Stimulated activated CD4-positive, alpha-beta T cell treated with anti-CD3 and anti-CD28 coated beads, Interleukin-1b, Interleukin-23, amount 100 ng/mL, for 48 hours (primary cell): Measurements from ENCODE around the gene CCDC34.

ENCODE experiments used
- DNase-seq: peaks from one replicate; pipeline ENCODE4 v3.0.0-alpha.2; 2020

Gene CCDC34

DNA sequence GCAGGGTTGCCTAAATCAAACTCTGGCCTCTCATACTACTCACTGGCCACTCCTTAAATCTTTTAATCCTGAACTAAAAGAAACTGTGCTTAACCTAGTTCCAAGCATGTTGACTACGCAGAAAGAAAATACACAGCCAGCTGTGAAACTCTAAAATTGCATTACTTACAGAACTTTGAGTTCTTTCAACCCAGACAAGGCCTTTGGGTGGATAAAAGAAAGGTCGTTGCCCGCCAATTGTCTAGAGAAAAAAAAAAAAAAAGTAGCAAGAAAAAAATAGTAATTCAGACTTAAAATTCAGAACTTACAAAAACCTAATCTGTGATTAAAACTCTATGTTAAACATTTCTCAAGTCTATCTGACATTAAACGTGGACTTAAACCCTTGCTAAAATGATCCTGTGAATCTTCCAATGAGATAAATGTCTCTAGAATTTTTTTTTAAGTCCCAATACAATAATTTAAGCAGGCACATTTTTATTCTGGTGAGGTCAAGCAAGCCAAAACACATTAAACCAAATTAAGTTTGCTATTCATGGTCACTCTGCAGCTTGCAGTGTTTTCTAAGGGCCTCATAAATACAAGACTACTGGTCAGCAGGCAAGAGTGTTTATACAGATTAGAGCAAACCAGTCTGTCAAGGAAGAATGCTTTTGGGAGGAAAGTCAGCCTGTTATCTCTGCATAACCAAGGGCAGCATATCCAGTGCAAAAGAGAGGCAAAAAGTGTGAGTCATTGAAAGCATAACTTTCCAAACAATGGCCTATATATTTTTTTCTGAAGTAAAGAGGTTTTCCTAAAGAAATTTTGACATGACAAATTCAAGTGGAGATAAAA, 29.5 kb upstream of the CCDC34 start:
- no peak for DNase-seq

DNA sequence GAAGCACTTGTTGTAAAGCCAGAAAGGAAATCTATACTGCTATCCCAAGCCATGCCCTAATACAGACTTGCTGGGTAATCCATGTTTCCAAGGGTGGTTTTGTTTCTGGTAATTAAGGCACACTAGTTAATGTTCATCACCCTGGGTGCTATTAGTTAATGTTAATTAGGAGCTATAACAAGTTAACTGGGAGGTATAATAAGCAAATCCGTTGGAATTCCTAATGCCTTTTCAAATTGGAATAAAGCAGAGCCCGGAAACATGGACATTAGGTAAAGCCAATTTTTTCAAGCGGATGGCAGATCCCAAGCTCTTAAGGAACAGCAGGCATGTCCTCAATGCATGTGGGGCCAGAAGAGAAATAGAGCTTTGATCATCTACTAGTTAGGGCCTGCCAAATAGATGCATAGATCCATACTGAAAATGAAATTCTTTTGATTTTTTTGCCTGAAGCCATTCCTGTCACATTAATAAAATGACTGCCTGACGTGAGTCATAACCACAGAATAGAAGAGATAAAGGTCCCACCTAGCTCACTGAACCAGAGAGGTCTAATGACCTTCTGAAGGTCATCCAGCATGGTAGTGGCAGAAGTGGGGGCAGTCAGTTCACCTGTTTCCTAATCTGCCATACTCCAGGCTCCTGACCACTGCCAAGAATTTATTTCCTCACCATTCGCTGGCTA, 28.5 kb upstream of the CCDC34 start:
- no peak for DNase-seq

DNA sequence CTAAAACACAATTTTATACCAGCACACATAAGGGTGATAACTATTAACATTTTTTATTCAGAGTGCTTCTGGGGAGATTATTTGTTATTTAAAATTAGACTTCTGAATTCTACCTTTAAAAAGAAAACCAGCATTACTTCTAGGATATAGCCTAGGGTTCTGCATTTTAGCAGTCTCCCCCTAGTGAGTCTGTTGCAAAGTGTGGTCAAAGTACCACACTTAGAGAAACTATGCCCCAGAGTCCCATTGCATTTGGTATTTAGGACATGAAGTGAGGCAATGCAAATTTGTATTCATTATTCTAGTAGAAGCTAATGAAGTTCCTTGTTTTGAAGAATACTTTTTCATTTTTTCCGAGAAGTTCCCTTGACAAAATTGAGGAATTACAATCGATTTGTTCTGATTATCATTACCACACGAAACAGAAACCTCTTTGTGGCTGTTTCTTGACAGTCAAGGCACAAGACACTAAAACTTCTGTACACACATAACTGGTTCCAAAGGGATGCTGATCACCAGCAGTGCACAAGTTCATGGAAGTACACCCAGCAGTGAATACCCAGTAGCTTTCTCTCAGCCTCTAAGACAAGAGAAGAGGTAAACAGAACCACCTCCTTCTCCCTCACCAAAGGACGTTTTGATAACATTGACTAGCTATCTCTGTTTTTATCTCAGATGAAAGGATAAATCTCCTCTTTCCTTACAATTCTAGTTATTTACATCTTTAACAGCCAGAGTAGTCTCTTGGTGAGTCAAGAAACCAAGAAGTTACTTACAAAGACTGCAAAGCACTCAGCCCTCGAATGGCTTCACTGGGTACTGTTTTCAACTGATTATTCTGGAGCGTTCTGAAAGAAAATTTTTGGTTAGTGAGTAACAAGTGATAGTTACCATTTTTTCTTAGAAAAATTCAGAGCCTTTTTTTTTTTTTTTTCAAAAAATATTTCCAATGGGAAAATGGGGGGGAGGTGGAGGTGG, 27.6 kb upstream of the CCDC34 start:
- DNase-seq: no peak

DNA sequence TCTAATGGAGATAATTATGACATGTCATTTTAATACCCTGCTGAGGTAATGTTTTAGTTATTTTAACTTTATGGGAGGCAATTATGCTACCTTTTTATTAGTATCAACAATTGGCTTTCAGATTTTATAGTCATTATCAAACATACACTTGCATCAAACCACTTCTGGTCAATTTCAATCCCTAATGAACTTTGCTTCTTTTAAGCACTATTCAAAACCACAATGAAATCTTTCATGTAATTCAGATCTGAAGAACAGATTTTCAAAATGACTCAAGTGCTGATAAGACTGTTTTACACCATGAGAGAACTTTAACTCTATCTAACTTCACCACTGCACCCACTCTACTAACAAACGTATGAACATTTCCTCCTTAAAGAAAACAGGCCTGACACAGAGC, 25.9 kb upstream of the CCDC34 start:
- no peak for DNase-seq

DNA sequence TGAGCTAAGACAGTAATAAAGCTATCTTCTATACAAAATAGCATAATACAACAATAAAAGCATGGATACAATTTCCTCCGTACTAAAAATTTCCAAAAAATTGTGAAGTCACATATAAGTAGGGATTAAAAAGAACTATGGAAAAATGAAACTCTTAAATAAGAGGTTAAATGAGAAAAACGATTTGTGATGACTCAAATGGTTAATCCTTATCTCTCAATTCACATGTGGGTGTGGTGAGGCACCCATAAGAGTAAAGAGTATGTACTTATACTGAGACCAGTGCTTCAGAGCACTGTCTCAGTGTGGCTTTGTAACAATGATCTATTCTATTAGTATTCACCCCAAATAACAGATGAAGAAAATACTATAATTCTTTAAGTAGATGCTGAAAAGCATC, 25.0 kb upstream of the CCDC34 start:
- no peak for DNase-seq

DNA sequence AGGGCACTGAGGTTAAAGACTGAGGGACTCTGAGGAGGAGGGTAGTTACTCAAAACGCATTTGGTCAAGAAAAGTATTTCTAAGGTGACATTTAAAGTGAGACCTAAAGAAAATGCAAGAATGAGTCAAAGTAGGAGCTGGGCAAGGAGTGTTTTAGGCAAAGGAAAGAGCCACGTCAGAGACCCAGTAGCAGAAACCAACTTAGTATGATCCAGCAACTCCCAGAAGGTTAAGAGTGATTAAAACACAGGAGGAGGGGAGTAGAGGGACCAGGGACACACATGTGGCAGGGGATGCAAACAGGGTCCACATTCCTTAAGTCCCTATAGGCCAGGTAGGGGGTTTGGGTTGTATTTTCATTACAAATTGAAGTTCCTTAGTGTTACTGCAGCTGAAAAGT, 24.3 kb upstream of the CCDC34 start:
- DNase-seq: no peak

DNA sequence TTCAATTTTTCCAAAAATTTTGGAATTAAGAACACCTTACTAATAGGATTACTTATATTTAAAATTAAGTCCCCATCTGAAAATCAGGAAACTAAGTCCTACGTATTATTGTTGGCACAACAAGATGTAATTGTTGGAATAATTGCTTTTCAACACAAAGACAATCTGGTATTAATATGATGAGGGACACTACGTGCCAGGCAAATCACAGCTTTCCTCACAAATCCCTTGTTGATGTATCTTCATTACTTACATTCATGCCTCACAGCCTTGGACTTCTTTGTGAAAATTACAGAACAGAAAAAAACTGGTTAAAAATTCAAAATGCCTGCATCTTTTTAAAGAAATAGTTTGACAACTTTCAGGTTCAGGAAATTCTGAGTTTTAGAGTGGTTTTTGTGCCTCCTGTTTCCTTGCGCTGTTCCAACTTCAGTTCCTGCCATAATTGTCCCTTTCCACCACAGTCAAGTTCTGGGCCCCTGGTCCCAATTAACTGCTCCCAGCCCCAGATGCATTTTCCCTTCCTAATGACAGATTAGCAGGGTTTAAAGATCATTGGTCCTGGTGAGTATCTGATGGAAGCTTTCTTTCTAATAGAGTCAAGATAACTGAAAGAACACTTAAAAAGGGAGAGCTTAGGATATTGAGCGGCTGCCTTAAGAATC, 23.3 kb upstream of the CCDC34 start:
- DNase-seq: no peak

DNA sequence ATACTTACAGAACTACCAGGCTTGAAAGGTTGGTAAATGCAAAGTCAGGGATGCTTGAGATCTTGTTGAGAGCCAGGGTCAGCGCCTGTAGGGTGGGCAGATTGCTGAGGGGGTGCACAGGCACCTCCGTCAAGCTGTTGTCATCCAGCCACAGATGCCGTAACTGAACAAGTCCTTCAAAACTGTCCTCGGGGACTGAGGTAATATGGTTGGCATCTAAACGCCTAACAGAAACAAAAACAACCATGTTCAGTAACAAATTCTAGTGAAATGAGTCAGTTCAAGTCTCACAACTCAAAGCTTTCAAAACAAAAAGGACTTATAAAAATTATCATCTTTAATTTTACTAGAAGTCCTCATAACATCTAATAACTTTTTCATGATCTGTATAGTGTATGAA, 22.2 kb upstream of the CCDC34 start:
- no peak for DNase-seq

DNA sequence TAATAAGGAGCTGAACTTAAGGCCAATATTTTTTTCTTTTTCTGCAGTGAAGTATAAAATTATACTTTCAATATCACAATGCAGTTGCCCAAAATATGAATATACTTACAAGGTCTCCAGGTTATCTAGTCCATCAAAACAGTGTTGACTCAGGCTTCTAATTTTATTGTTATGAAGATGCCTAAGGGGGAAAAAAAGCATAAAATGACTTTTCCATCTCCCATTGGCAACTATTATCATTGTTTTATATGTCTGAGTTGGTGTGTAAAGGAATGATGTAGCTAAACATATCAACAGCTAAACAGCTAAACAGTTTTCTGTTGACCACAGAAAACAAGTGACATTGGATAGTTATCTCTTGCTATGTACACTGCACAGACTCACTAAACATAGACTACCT, 21.2 kb upstream of the CCDC34 start:
- DNase-seq: no peak

DNA sequence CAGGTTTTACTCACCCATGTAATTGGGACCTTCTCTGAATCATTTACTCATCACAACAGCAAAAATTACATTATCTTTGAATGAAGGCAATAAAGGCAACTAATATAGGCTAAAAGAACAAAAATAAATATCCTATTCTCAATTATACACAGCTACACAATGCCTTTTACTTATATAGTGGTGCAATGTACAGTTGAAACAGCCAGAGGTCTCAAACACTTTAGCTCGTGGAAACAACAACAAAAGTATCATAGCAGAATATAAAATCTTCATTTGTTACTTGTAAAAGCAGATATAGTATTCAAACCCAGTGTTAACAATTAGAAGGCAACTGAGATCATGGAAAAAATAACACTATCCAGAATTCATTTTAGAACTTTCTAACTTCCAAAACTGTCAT, 20.6 kb upstream of the CCDC34 start:
- no peak for DNase-seq

DNA sequence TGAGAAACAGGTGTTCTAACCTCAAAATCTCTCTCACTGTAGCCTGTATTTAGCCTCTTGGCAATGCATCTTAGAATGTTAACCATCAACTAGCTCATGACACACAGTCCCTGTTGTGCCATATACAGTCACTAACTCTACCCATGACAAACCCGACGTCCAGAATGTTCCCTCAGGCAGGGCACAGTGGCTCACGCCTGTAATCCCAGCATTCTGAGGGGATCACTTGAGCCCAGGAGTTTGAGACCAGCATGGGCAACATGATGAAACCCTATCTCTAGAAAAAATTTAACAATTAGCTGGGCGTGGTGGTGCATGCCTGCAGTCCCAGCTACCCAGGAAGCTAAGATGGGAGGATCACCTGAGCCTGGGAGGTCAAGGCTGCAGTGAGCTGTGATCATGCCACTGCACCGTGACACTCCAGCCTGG, 18.2 kb upstream of the CCDC34 start:
- no peak for DNase-seq

DNA sequence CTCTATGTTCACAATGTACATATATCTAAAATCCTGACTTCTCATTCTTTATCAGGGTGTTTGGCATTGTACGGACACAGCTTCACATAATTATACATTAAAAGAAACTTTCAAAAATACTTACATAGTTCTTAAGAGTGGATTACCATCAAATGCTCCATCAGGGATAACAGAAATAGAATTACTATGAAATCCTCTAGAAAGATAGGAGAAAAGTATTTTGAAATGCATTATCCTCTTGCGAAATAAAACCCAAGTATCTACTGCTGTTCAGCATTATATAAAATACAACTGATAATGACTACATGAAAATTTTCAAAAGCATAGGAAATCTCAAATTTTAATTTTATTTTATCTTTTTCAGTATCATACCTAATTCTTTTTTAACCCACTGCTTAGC, 17.8 kb upstream of the CCDC34 start:
- DNase-seq: no peak

DNA sequence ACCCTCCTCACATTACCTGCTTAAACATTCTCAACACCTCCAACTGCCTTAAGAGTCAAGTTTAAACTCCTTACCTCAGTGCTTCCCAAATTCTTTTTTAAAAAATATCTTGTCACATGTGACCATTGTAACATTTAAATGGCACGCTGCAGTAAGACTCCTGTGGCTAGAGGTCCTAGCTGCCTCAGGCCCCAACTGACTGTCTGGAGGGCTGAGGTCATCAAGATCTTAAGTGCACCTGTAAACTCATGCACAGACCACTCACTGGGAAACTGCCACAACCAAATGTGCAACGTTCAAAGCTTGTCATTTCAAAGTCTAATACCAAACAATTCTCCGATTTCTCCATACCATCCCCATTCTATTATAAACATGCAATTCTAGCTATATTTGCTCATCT, 16.4 kb upstream of the CCDC34 start:
- DNase-seq: no peak

DNA sequence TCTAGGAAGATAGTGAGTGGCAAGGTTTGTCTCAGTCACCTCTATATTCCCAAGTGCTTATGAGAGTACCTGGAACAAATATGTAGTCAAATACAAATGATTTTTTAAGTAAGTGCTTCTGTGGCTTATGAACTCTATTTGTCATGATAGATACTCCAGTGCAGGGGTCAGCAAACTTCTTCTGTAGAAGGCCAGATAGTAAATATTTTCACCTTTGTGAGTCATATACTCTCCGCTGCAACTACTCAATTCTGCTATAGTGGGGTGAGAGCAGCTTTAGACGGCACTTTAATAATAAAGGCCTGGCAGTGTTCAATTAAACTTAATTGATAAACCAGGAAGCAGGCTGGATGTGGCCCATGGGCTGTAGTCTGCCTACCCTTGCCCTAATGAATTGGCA, 12.4 kb upstream of the CCDC34 start:
- DNase-seq: no peak

DNA sequence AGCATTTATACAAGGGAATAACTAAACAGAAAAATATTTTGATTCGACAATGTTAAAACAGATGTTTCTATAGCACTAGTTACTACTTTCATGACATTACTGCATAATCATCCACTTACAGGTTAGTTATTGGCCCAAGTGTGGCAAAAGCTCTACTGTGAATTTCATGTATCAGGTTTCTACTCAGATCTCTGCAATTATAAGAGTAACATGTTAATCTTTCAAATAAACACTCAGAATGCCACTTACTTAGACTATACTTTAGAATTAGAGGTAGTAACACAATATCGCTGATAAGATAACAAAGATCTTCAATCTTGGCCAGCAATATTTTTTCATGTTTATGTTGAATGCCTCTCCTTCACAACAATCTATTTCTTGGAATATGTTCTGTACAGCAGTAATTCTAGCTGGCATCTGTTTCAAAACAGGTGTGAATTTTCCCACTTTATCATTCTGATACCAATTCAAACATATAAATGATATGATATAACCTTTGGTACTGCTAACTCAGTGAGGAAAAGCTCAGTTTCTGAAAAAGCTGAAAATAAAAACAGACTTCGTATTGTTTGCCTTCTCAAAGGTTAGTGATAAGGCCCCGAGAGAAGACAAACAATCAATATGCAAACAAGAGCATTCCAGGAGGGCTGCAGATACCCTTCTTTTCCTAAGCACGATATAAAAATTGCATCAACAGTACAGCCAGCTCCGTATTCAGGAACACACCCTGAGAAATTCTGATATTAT, 11.0 kb upstream of the CCDC34 start:
- no peak for DNase-seq

DNA sequence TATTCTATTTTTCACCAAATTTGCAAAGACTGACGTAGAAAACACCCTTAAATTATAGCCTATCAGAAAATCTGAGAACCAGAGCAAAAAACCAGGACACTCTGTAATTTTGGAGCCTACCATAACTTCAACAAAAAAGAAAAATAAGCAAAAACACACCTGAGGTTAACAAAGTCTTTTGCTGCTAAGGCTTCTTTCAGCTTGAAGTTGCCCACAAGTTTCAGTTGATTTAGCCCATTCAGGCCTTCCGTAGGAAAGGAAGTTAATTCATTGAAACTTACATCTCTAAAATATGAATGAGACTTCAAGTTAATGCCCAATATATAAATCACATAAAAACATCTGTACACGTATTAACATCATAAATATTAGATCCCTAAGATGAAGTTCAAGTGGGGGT, 10.4 kb upstream of the CCDC34 start:
- DNase-seq: no peak

DNA sequence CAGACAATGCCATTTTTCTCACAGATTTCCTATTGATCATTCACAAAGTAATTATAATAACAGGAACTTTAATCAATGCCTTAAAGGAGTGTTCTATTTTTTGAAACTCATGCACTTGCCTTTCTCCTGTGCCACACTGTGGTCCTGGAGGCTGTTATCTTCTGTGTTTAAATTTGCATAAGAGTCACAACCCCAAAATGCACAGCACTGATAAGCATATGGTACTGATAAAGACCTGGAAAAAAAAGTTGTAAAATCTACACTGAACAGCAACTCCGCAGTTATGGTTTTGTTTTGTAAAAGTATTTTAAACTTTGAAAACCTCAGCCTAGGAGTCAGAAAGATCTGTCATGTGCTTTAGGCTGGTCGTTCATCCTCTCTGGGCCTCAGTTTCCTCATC, 9.1 kb upstream of the CCDC34 start:
- DNase-seq: no peak

DNA sequence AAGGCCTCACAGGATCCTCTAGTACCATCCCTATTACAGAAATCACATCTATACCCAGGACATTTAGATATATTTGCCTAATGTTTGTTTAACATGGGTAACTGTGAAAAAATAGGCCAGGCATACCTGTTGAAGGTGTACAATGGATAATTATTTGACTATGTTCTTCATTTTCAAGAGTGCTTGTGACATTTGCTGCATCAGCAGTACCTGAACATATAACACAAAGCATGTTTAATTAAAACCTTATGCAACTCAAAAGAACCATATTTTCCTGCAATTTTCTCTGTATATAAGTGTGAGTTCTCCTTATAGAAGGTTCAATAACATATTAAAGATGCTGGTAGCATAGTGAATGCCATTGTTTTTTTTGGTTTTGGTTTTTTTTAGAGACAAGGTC, 8.5 kb upstream of the CCDC34 start:
- DNase-seq: no peak

DNA sequence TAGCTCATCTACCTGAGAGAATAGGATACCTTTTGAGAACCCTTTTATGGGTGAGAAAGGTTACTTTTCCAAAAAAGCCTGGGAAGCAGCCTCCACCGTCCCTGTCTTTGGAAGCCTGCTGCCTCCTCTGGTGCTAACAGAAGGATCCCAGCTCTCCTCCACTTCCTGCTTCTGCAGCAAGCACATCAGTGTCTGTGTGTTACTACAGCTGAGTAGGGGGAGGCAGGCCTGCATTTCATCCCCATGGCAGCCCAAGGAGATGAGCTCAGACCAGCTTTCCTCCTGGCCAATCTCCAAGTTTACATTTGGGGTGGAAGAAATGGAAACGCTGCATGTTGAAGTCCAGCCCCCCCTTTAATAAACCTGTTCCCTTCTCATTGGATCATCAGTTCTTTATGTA, 7.4 kb upstream of the CCDC34 start:
- no peak for DNase-seq

DNA sequence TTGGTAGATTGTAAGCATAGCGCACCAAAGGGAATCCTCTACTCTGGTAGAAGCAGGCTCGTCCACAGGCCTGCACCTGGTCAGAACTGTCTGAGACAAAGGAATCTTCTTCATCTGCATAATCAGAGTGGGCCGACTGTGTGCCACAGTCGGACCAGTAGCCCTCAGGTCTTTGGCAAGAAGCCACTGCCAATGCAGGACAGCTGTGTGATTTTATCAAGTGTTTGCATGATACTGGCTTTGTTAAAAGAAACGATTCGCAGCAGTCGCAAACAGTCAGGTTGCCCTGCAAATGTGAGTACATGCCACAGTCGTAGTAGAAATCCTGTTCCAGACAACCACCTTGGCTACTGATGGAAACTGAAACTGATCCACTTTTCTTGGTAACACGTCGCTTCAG, 4.9 kb upstream of the CCDC34 start:
- DNase-seq: no peak

DNA sequence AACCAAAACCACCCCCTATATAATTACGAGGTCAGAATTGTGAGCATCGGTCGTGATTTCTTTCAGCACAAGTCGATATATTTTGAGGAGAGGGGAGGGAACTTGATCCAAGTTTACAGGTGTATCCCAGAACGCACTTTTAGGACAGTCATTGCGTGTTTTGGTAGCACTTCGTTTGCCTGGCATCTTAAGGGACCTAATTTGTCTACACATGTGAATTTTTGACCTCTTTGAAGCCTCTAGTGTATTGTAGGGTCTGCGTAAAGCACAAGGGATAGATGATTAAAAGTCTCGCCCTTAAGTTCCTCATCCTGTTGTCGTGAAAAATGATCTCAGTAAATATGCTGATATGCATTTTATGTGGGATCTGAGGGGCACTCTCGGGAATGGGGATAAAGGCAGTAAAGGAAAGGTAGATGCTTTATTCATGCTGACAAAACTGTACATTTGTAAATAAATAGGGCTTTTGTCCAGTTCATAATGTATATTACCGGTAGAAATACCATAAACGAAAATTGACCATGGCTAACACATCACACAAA, 632 bp upstream of the CCDC34 start:
- DNase-seq: no peak
